NCI-H1694 (cell line): ENCODE results near the gene USP20.
"Not testable (repeated sequence)": the region's sequence is repeated elsewhere in the genome, so short reads cannot be mapped to it uniquely, and the experiment has no call there.

ENCODE experiments used
- DNase-seq: peaks from one replicate; lab custom pipeline; 2025; lab: John Stamatoyannopoulos, UW

Gene USP20

GRCh38 chr9:129890718-129891299 is 55.6 kb downstream of the USP20 start:
- not testable (repeated sequence) for DNase-seq

GRCh38 chr9:129891569-129891968 is 56.3 kb downstream of the USP20 start:
- DNase-seq: no peak

GRCh38 chr9:129894120-129894823 is 59.0 kb downstream of the USP20 start:
- DNase-seq: no peak

- no peak for DNase-seq
Observed at GRCh38 chr9:129895376-129896268, 60.4 kb downstream of the USP20 start.

- no peak for DNase-seq
Observed at GRCh38 chr9:129897263-129897662, 62.0 kb downstream of the USP20 start.

- DNase-seq: no peak
Observed at GRCh38 chr9:129898185-129898584, 62.9 kb downstream of the USP20 start.

GRCh38 chr9:129899620-129900019 is 64.4 kb downstream of the USP20 start:
- DNase-seq: no peak

GRCh38 chr9:129900263-129901027 is 65.2 kb downstream of the USP20 start:
- no peak for DNase-seq

- DNase-seq: no peak
Observed at GRCh38 chr9:129901993-129902739, 66.9 kb downstream of the USP20 start.

- DNase-seq: no peak
Observed at GRCh38 chr9:129902740-129903134, 67.5 kb downstream of the USP20 start.

- DNase-seq: no peak
Observed at GRCh38 chr9:129904734-129905133, 69.5 kb downstream of the USP20 start.

- DNase-seq: no peak
Observed at GRCh38 chr9:129906298-129906697, 71.0 kb downstream of the USP20 start.

GRCh38 chr9:129907201-129907600 is 71.9 kb downstream of the USP20 start:
- DNase-seq: no peak

- DNase-seq: no peak
Observed at GRCh38 chr9:129908906-129909305, 73.6 kb downstream of the USP20 start.

GRCh38 chr9:129909851-129910250 is 74.6 kb downstream of the USP20 start:
- DNase-seq: no peak

- no peak for DNase-seq
Observed at GRCh38 chr9:129910628-129911567, 75.6 kb downstream of the USP20 start.

- no peak for DNase-seq
Observed at GRCh38 chr9:129914051-129914450, 78.8 kb downstream of the USP20 start.

- no peak for DNase-seq
Observed at GRCh38 chr9:129916707-129917106, 81.4 kb downstream of the USP20 start.

GRCh38 chr9:129918296-129918950 is 83.2 kb downstream of the USP20 start:
- no peak for DNase-seq

GRCh38 chr9:129919277-129919676 is 84.0 kb downstream of the USP20 start:
- no peak for DNase-seq
